A549 (cell line): Measurements from ENCODE around the gene CYP24A1. TPM values are rescaled to one million over a fixed set of nuclear protein-coding genes. Genes with fewer than 3 reads are reported as not detected.

Experiments
- ATAC-seq, 2 experiments: fragments of 200-7000 bp in 1 of 2; fragments of >200 bp in 1 of 2; cut with Nextera tagmentation in 1 of 2; cut with Tn5 transposase in 1 of 2; 3 replicates each; pipeline versions ENCODE4 v1.8.0 to v1.9.1; 2018 to 2020; ENCODE audit warnings: mild to moderate bottlenecking in 1 of 2, moderate library complexity in 1 of 2
- CTCF ChIA-PET: fragments of 300-600 bp; sonication (Branson Sonifier 250); formaldehyde crosslinking; extraction: SDS; loops from one replicate; lab custom pipeline; 2021; ENCODE audit warnings: antibody characterized with exemption, inconsistent platforms; lab: Yijun Ruan, JAX
- POLR2A ChIA-PET: fragments of 350-600 bp; formaldehyde crosslinking; extraction: SDS; loops from one replicate; lab custom pipeline; 2021; ENCODE audit warnings: antibody characterized with exemption, inconsistent platforms; lab: Yijun Ruan, JAX
- DNase-seq, 2 experiments: peaks; one replicate each; pipeline versions ENCODE4 v3.0.0 to v3.0.0-alpha.2; 2011 to 2016; ENCODE audit warnings: low read depth in 1 of 2, low spot score in 1 of 2
- FAIRE-seq: peaks from 2 replicates; lab custom pipeline; 2011; peaks lifted over from hg19 to GRCh38; lab: Jason Lieb, UNC
- H3K27ac ChIP-seq, 2 experiments: fragments of >200 bp; sonication (Bioruptor Twin); formaldehyde crosslinking; 3 replicates each; pipeline ENCODE4 v1.5.1; 2016 to 2017
- H3K4me1 ChIP-seq: fragments of >200 bp; sonication (Bioruptor Twin); formaldehyde crosslinking; 3 replicates; pipeline ENCODE4 v1.6.1; 2016
- H3K4me2 ChIP-seq: fragments of >200 bp; sonication (Bioruptor Twin); formaldehyde crosslinking; 3 replicates; pipeline ENCODE4 v1.6.1; 2016
- H3K4me3 ChIP-seq: fragments of >200 bp; sonication (Bioruptor Twin); formaldehyde crosslinking; 3 replicates; pipeline ENCODE4 v1.5.1; 2016
- H3K9me3 ChIP-seq: fragments of >200 bp; sonication (Bioruptor Twin); formaldehyde crosslinking; 3 replicates; pipeline ENCODE4 v1.6.1; 2016
- CEBPB ChIP-seq, 2 experiments: fragments of >200 bp in 1 of 2; sonication (Bioruptor Twin) in 1 of 2; formaldehyde crosslinking in 1 of 2; IDR thresholded peaks; 2 replicates each; pipeline ENCODE4 v1.6.1; 2012 to 2016
- CHD4 ChIP-seq: fragments of 200-600 bp; sonication (generic); IDR thresholded peaks from 2 replicates; pipeline ENCODE4 v1.6.1; 2016; ENCODE audit warnings: antibody characterized with exemption, mild to moderate bottlenecking, borderline replicate concordance
- EHMT2 ChIP-seq: fragments of 200-600 bp; sonication (generic); IDR thresholded peaks from 2 replicates; pipeline ENCODE4 v1.6.1; 2016; ENCODE audit warnings: antibody characterized with exemption, low read depth, mild to moderate bottlenecking, moderate library complexity
- HEYL ChIP-seq: fragments of 250-450 bp; sonication (Bioruptor Pico); IDR thresholded peaks from 2 replicates; pipeline ENCODE4 v1.8.0; 2021; ENCODE audit warnings: mild to moderate bottlenecking, moderate library complexity
- HOXB13 ChIP-seq: fragments of 250-450 bp; sonication (Bioruptor Pico); IDR thresholded peaks from 2 replicates; pipeline ENCODE4 v1.5.0; 2020; ENCODE audit warnings: low read depth, mild to moderate bottlenecking, moderate library complexity
- JUN ChIP-seq, 2 experiments: fragments of >200 bp; sonication (Bioruptor Twin); formaldehyde crosslinking; IDR thresholded peaks; 2 replicates in 1 of 2; 3 replicates in 1 of 2; pipeline ENCODE4 v1.6.1; 2016 to 2017
- KDM1A ChIP-seq: fragments of 200-600 bp; sonication (generic); IDR thresholded peaks from 2 replicates; pipeline ENCODE4 v1.6.1; 2016; ENCODE audit warnings: low read depth, mild to moderate bottlenecking
- NR3C1 ChIP-seq: fragments of >200 bp; sonication (Bioruptor Twin); formaldehyde crosslinking; IDR thresholded peaks from 3 replicates; pipeline ENCODE4 v1.6.1; 2017
- PHF8 ChIP-seq: fragments of 200-600 bp; sonication (generic); IDR thresholded peaks from 2 replicates; pipeline ENCODE4 v1.6.1; 2016; ENCODE audit warnings: low read depth, mild to moderate bottlenecking, antibody characterized with exemption, moderate library complexity, borderline replicate concordance
- POLR2A ChIP-seq: IDR thresholded peaks from 2 replicates; pipeline ENCODE4 v1.6.1; 2012; ENCODE audit warnings: mild to moderate bottlenecking, low read length
- RAD21 ChIP-seq, 2 experiments: fragments of >200 bp in 1 of 2; sonication (Bioruptor Twin) in 1 of 2; formaldehyde crosslinking in 1 of 2; IDR thresholded peaks in 1 of 2; conservative IDR thresholded peaks in 1 of 2; 2 replicates in 1 of 2; 3 replicates in 1 of 2; pipeline ENCODE4 v1.6.1; 2012 to 2018; ENCODE audit warnings: inconsistent platforms in 1 of 2
- RFX5 ChIP-seq: fragments of 450-650 bp; IDR thresholded peaks from 2 replicates; pipeline ENCODE4 v1.7.1; 2014; ENCODE audit warnings: antibody characterized with exemption, mild to moderate bottlenecking, moderate library complexity
- SREBF2 ChIP-seq: fragments of 450-650 bp; IDR thresholded peaks from 2 replicates; pipeline ENCODE4 v1.6.1; 2014; ENCODE audit warnings: mild to moderate bottlenecking, moderate library complexity
- TP53 ChIP-seq: fragments of 250-450 bp; sonication (Bioruptor Pico); IDR thresholded peaks from 2 replicates; pipeline ENCODE4 v1.5.0; 2021; ENCODE audit warnings: mild to moderate bottlenecking, moderate library complexity
- ZFP36 ChIP-seq: fragments of 450-650 bp; IDR thresholded peaks from 2 replicates; pipeline ENCODE4 v1.6.1; 2014; ENCODE audit warnings: borderline replicate concordance; ENCODE audit not compliant: partially characterized antibody
- WGBS: methylation state at CpG from one replicate; pipeline ENCODE4 v1.1.6; 2017; ENCODE audit errors: missing lambda C conversion rate; 5-methylcytosine and 5-hydroxymethylcytosine counted together
- polyA plus RNA-seq, 4 experiments: library from polyadenylated mRNA; depleted of rRNA in 3 of 4; stranded (reverse); fragments of >200 nt; fragmentation: RNase III in 1 of 4; extraction: RNeasy Plus Mini Kit Qiagen cat#74134 plus additional on column Dnase treatment in 1 of 4; gene quantifications; 2 replicates in 3 of 4; 3 replicates in 1 of 4; pipeline ENCODE4 v1.2.3, GENCODE V29; 2011 to 2017
- TF ChIP-seq, protein P1 (sequence below): fragments of >200 bp; sonication (Bioruptor Twin); formaldehyde crosslinking; IDR thresholded peaks from 2 replicates; pipeline ENCODE4 v1.6.1; 2016
- TF ChIP-seq, protein P2 (sequence below): IDR thresholded peaks from 2 replicates; pipeline ENCODE4 v1.6.1; 2012
- TF ChIP-seq, protein P3 (sequence below): fragments of 150-350 bp; IDR thresholded peaks from 2 replicates; pipeline ENCODE4 v1.6.1; 2014; ENCODE audit warnings: low read depth, mild to moderate bottlenecking, low read length
- TF ChIP-seq, protein P4 (sequence below): fragments of >200 bp; sonication (Bioruptor Twin); formaldehyde crosslinking; IDR thresholded peaks from 3 replicates; pipeline ENCODE4 v1.6.1; 2016
- TF ChIP-seq, protein P5 (sequence below): IDR thresholded peaks from 2 replicates; pipeline ENCODE4 v1.6.1; 2012

Gene CYP24A1
- polyA plus RNA-seq, 2 of the 4 experiments (the other 2 are of a cell fraction) = 722 to 1,617 TPM

DNA sequence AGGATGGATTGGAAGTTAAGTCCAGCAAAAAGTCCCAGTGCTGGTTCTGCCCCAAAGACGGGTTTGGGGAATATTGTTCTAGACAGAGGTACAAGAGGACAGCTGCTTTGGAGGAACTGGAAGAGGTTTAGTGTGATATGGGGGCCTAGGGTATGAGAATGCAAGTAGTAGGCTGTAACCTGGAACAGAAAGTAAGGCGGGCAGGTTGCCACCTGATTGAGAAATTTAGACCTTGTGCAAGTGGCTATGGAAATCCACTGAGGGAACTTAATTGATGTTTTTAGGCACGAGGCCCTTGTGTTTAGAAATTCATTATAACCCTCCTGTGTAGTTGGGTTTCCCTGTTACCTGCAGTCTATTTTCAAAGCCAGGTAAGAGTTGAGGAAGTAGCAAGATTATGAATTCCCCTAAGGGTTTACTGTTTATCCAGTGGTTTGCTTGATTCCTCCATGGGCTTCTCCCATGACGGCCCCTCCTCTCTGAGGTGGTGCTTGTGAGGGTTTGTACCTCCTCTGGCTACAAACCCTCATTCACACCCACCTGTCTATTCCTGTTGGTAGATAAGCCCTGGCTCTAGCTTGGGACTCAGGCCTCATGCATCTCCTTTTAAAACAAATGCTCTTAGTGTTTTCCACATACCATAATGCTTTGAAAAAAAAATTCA is 61.4 kb downstream of the CYP24A1 start (continued):
- no peak for TF ChIP-seq KDM1A
- TF ChIP-seq, protein P1, sequence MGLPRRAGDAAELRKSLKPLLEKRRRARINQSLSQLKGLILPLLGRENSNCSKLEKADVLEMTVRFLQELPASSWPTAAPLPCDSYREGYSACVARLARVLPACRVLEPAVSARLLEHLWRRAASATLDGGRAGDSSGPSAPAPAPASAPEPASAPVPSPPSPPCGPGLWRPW = no peak

DNA sequence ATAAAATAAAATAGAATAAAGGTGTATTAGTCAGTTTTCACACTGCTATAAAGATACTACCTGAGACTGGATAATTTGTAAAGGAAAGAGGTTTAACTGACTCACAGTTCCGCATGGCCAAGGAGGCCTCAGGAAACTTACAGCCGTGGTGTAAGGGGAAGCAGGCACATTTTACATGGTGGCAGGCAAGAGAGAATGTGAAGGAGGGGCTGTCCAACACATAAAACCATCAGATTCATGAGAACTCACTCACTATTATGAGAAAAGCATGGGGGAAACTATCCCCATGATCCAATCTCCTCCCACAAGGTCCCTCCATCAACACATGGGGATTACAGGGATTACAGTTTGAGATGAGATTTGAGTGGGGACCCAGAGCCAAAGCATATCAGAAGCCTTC is 62.3 kb downstream of the CYP24A1 start:
- ATAC-seq = no peak
- H3K4me2 ChIP-seq = no peak overlapping the region
- FAIRE-seq = no peak
- ChIA-PET POLR2A (no interaction called here), CTCF (interaction anchor here (1.2 to 4.2 kb wide), 3 partner anchors 12 to 89 kb away, joined by 4 to 28 read pairs (median 23); no protein-coding TSS in a partner anchor)
- no peak overlapping the region for H3K4me3 ChIP-seq
- 95% methylated on average over 2 of the region's 2 CpGs for WGBS
- peak overlapping the region; percentile 94 to 98 for H3K27ac ChIP-seq
- DNase-seq = no peak
- TF ChIP-seq, protein P2, sequence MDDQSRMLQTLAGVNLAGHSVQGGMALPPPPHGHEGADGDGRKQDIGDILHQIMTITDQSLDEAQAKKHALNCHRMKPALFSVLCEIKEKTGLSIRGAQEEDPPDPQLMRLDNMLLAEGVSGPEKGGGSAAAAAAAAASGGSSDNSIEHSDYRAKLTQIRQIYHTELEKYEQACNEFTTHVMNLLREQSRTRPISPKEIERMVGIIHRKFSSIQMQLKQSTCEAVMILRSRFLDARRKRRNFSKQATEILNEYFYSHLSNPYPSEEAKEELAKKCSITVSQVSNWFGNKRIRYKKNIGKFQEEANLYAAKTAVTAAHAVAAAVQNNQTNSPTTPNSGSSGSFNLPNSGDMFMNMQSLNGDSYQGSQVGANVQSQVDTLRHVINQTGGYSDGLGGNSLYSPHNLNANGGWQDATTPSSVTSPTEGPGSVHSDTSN = no peak
- TF ChIP-seq ZFP36 = peak; percentile 35
- peaks cover 16% of the 10 kb centered on the region for H3K9me3 ChIP-seq
- peaks cover 73% of the 10 kb centered on the region for H3K4me1 ChIP-seq

DNA sequence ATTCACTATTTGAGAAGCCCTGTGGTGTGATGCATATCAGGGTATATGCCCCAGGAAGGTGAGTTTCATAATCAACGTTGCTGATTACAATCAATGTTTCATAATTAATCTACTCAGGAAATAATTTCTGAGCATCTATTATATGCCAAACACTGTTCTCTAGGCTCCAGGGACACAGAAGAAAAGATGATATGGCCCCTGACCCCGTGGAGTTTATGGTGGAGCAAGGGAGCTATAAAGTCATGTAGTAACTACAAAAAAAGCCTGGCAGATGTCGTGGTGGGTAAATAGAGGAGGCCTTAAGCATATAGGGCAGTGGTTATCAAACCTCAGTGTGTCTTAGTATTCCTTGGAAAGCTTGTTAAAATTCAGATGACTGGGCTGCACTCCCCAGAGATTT is 63.3 kb downstream of the CYP24A1 start:
- TF ChIP-seq RFX5 (no peak), SREBF2 (no peak), CHD4 (no peak), HOXB13 (no peak), RAD21 (conservative IDR thresholded peaks at IDR 0.05 in 1 of 2, IDR thresholded peaks at IDR 0.05 in 1 of 2) (no peak), JUN (IDR thresholded peaks at IDR 0.05) (no peak), POLR2A (no peak), KDM1A (no peak), PHF8 (no peak), CEBPB (IDR thresholded peaks at IDR 0.05) (no peak), EHMT2 (no peak), TP53 (CRISPR knock-in tag) (no peak), HEYL (CRISPR knock-in tag) (no peak), NR3C1 (no peak)
- TF ChIP-seq, protein P3, sequence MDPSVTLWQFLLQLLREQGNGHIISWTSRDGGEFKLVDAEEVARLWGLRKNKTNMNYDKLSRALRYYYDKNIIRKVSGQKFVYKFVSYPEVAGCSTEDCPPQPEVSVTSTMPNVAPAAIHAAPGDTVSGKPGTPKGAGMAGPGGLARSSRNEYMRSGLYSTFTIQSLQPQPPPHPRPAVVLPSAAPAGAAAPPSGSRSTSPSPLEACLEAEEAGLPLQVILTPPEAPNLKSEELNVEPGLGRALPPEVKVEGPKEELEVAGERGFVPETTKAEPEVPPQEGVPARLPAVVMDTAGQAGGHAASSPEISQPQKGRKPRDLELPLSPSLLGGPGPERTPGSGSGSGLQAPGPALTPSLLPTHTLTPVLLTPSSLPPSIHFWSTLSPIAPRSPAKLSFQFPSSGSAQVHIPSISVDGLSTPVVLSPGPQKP = no peak
- TF ChIP-seq, protein P4, sequence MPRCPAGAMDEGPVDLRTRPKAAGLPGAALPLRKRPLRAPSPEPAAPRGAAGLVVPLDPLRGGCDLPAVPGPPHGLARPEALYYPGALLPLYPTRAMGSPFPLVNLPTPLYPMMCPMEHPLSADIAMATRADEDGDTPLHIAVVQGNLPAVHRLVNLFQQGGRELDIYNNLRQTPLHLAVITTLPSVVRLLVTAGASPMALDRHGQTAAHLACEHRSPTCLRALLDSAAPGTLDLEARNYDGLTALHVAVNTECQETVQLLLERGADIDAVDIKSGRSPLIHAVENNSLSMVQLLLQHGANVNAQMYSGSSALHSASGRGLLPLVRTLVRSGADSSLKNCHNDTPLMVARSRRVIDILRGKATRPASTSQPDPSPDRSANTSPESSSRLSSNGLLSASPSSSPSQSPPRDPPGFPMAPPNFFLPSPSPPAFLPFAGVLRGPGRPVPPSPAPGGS = no peak
- TF ChIP-seq, protein P5, sequence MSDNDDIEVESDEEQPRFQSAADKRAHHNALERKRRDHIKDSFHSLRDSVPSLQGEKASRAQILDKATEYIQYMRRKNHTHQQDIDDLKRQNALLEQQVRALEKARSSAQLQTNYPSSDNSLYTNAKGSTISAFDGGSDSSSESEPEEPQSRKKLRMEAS = no peak

More for the DNA sequence above, 63.3 kb downstream of the CYP24A1 start:
- no peak for ATAC-seq
- no peak for FAIRE-seq
- DNase-seq = no peak
- Histone ChIP-seq H3K9me3 (peaks cover 16% of the 10 kb centered on the region), H3K27ac (peak overlapping the region; percentile 94 to 98), H3K4me2 (no peak overlapping the region), H3K4me3 (no peak overlapping the region), H3K4me1 (peaks cover 75% of the 10 kb centered on the region)
- ChIA-PET CTCF (interaction anchor here (0.8 to 4.2 kb wide), 6 partner anchors 9 to 90 kb away, joined by 3 to 28 read pairs (median 4); no protein-coding TSS in a partner anchor), POLR2A (no interaction called here)
- 82% methylated on average over 3 of the region's 3 CpGs for WGBS
